OCI-LY3 (cell line): Measurements from ENCODE around the gene DDIT4L.

Experiments used
- CTCF ChIP-seq: fragments of 200-600, 300-600 bp; sonication (generic); IDR thresholded peaks from 2 replicates; pipeline ENCODE4 v1.5.1; 2014; ENCODE audit warnings: antibody characterized with exemption, low read length, low read depth
- EZH2phosphoT487 ChIP-seq: fragments of 200-600 bp; shearing (Covaris generic); IDR thresholded peaks from 2 replicates; pipeline ENCODE4 v1.6.1; 2018; ENCODE audit warnings: antibody characterized with exemption, mixed run types, low read depth

- TF ChIP-seq CTCF (no peak), EZH2phosphoT487 (no peak)
Measured at GRCh38 chr4:100146756-100147155, 43.5 kb downstream of the DDIT4L start.
